Lower lobe of right lung (tissue), 2 donors: ENCODE data around the gene SLC7A1. TPM values are rescaled to one million over a fixed set of nuclear protein-coding genes. Genes with fewer than 3 reads are reported as not detected.
"Not testable (repeated sequence)": the region's sequence is repeated elsewhere in the genome, so short reads cannot be mapped to it uniquely, and the experiment has no call there.

ENCODE experiments used
- ATAC-seq, 2 donors: fragments of 200-7000 bp; cut with Tn5 transposase; one replicate each; pipeline ENCODE4 v1.9.1; 2020 to 2022; ENCODE audit warnings: mild to moderate bottlenecking in 2 of 2, moderate library complexity in 2 of 2
- DNase-seq: peaks from one replicate; pipeline ENCODE4 v3.0.0-alpha.2; 2020
- H3K27ac ChIP-seq: fragments of 200-600 bp; one replicate; pipeline ENCODE4 v1.8.0; 2022
- H3K27me3 ChIP-seq: fragments of 200-600 bp; one replicate; pipeline ENCODE4 v1.8.0; 2022; ENCODE audit warnings: low read depth
- H3K36me3 ChIP-seq: fragments of 200-600 bp; one replicate; pipeline ENCODE4 v1.8.0; 2022; ENCODE audit warnings: mild to moderate bottlenecking
- H3K4me1 ChIP-seq: fragments of 200-600 bp; one replicate; pipeline ENCODE4 v1.8.0; 2022
- H3K4me3 ChIP-seq: fragments of 200-600 bp; one replicate; pipeline ENCODE4 v1.8.0; 2022; ENCODE audit warnings: mild to moderate bottlenecking
- H3K9me3 ChIP-seq: fragments of 200-600 bp; one replicate; pipeline ENCODE4 v1.8.0; 2022
- intact Hi-C: fragments of 100-400 bp; cut with DNase I; formaldehyde crosslinking; loops from one replicate; pipeline ENCODE4 v1.11.0; 2022
- long read RNA-seq: library from polyadenylated mRNA; unstranded; transcript quantifications from one replicate; pipeline ENCODE4 v2.0.0, GENCODE V29; 2021
- total RNA-seq: library from RNA; stranded (reverse); fragmentation: NEBNext Ultra II Directional; extraction: Animal tissue kit (Norgen Biotek cat#: 25700); gene quantifications from one replicate; pipeline ENCODE4 v1.2.1, GENCODE V29; 2021
- TF ChIP-seq, protein P1 (sequence below): fragments of 200-600 bp; IDR thresholded peaks from one replicate; pipeline ENCODE4 v1.8.0; 2022; ENCODE audit warnings: antibody characterized with exemption, mild to moderate bottlenecking
- donor health status: DM: no; HTN: yes; CAD: no; lungs with severe emphysema.

The SLC7A1 gene
- total RNA-seq = 19.2 TPM
- long read RNA-seq, full-length matches to known transcripts = 3 of 41 reads
- long read RNA-seq, partial matches to known transcripts = 2 of 41 reads
- long read RNA-seq, other reads (novel, unspliced or antisense) = 36 of 41 reads

DNA sequence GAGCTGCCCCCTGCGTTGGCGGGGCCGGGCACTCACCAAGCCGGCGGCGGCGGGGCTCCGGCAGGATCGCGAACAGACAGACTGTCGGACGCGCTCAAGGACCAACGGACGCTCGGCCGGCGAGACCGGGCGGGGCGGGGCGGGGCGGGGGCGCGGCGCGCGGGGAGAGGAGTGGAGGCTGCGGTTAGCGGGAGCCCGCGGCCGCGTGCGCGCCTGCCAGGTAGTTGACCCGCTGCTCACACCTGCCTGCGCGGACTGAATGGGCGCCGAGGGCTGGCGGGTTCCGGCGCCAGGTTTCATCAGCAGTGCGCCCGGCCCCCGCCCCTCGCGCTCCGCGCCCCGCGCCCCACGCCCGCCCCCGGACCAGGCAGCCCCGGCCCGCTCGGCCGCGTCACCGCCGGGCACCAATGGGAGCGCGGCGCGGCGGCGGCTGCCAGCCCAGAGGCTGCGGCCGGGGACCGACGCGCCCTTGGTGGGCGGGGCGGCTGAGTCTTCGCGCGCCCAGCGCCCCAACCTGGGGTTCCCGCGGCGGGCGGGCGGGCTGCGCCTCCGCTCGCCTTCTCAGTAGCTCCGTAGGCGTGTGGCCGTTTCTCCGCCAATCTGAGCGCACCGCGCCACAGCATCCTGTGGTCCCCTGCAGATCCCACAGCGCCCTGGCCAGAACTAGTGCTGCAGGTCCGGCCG is at the start of gene SLC7A1:
Gene SLC7A1, minus strand, starts transcription at position 309 of the 684 bp plus-strand sequence. CDS start 59,500 bp downstream, outside the sequence.
- Histone ChIP-seq H3K27me3 (peaks cover 7% of the 10 kb centered on the region), H3K27ac (peak within 1 kb of the TSS; percentile 85), H3K4me3 (peak within 1 kb of the TSS; percentile 68), H3K4me1 (peaks cover 10% of the 10 kb centered on the region), H3K9me3 (no peaks in the 10 kb centered on the region), H3K36me3 (no peaks in the 10 kb centered on the region)
- peak; percentile 86 for DNase-seq
- intact Hi-C loops = no loop called here
- TF ChIP-seq, protein P1, sequence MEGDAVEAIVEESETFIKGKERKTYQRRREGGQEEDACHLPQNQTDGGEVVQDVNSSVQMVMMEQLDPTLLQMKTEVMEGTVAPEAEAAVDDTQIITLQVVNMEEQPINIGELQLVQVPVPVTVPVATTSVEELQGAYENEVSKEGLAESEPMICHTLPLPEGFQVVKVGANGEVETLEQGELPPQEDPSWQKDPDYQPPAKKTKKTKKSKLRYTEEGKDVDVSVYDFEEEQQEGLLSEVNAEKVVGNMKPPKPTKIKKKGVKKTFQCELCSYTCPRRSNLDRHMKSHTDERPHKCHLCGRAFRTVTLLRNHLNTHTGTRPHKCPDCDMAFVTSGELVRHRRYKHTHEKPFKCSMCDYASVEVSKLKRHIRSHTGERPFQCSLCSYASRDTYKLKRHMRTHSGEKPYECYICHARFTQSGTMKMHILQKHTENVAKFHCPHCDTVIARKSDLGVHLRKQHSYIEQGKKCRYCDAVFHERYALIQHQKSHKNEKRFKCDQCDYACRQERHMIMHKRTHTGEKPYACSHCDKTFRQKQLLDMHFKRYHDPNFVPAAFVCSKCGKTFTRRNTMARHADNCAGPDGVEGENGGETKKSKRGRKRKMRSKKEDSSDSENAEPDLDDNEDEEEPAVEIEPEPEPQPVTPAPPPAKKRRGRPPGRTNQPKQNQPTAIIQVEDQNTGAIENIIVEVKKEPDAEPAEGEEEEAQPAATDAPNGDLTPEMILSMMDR = no peak
- peak; percentile 95 for ATAC-seq

DNA sequence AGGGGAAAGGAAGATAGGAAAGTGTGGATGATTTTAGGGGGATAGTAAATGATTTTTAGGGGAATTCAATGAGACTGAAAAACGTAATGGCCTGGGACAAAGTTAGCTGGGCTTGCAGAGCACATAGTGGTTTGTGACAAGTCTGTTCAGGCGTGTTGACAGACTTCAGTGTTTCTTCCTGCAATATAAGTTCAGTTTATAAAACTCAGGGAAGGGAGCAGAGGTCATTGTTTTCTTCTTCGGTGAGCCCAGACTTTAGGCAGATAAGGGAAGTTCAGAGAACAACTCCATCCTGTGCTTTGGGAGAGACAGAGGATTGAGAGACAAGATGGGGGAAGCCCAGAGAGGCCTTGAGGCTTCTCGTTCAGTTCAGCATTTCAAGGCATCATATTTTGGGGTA is 45.2 kb upstream of the SLC7A1 start:
- TF ChIP-seq, protein P1 = no peak
- intact Hi-C loops = no loop called here

DNA sequence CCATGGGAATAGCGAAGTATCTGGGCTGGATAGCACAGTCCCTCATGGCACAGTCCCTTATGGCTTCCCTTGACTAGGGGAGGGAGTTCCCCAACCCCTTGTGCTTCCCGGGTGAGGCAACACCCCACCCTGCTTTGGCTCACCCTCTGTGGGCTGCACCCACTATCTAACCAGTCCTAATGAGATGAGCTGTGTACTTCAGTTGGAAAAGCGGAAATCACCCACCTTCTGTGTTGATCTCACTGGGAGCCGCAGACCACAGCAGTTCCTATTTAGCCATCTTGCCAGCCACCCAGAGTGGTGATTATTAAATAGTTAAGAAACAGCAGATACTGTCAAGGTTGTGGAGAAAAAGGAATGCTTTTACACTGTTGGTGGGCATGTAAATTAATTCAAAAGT is 41.3 kb upstream of the SLC7A1 start:
- H3K27ac ChIP-seq, intact Hi-C loops, H3K27me3 ChIP-seq, DNase-seq, H3K9me3 ChIP-seq, H3K4me1 ChIP-seq, H3K4me3 ChIP-seq, ATAC-seq, H3K36me3 ChIP-seq: not testable (repeated sequence)

More for the DNA sequence above, 45.2 kb upstream of the SLC7A1 start:
- Histone ChIP-seq H3K4me1 (no peaks in the 10 kb centered on the region), H3K4me3 (no peak overlapping the region), H3K27ac (no peak overlapping the region), H3K27me3 (no peaks in the 10 kb centered on the region), H3K36me3 (no peaks in the 10 kb centered on the region), H3K9me3 (no peaks in the 10 kb centered on the region)
- ATAC-seq = no peak
- no peak for DNase-seq

DNA sequence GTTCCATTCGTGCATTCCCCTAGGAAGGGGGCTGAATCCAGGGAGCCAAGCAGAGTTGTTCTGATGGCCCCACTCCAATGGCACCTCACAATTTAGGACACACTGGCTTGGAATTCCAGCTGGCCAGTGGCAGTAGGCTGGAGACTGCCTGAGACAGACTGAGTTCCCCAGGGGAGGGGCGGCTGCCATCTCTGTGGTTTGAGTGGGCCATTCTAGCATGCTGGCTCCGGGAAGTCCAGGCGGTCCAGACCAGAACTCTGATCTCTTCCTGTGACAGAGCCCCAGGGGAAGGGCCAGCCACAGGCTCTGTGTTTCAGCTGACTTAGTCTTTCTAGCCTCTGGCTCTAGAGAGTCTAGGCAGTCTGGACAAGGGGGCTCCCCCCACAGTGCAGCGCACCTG is 29.5 kb upstream of the SLC7A1 start:
- intact Hi-C loops = no loop called here
- Histone ChIP-seq H3K4me1 (no peaks in the 10 kb centered on the region), H3K9me3 (no peaks in the 10 kb centered on the region), H3K27ac (no peak overlapping the region), H3K4me3 (no peak overlapping the region), H3K27me3 (no peaks in the 10 kb centered on the region), H3K36me3 (no peaks in the 10 kb centered on the region)
- DNase-seq = no peak
- TF ChIP-seq, protein P1 = no peak
- ATAC-seq = no peak

DNA sequence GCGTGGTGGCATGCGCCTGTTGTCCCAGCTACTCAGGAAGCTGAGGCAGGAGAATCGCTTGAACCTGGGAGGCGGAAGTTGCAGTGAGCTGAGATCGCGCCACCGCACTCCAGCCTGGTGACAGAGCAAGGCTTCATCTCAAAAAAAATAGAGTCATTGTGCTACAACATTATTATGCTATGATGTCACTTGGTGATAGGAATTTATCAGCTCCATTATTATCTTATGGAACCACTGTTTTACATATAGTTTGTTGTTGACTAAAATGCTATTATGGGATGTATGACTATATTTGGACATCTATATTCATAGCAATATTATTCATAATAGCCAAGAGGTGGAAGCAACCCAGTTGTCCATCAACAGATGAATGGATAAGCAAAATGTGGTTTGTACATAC is 26.4 kb upstream of the SLC7A1 start:
- intact Hi-C loops = no loop called here
- Histone ChIP-seq H3K4me1 (no peaks in the 10 kb centered on the region), H3K27ac (no peak overlapping the region), H3K4me3 (no peak overlapping the region), H3K36me3 (no peaks in the 10 kb centered on the region), H3K27me3 (no peaks in the 10 kb centered on the region), H3K9me3 (no peaks in the 10 kb centered on the region)
- TF ChIP-seq, protein P1 = no peak
- no peak for ATAC-seq
- DNase-seq = no peak

DNA sequence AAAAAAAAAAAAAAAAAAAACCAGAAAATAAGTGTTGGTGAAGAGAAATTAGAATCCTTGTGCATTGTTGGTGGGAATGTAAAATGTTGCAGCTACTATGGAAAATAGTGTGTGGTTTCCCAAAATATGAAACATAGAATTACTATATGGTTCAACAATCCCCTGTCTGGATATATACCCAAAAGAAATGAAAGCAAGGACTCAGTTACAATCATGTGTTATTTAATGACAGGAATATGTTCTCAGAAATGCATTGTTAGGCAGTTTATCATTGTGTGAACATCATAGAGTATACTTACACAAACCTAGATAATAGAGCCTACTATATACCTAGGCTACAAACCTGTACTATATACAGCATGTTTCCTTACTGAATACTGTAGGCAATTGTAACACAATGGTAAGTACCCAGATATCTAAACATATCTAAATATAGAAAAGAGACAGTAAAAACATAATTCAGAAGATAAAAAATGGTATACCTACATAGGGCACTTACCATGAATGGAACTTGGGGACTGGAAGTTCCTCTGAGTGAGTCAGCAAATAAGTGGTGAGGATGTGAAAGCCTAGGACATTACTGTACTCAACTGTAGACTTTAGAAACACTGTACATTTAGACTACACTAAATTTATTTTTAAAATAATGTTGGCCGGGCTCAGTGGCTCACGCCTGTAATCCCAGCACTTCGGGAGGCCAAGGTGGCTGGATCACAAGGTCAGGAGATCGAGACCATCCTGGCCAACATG is 25.7 kb upstream of the SLC7A1 start:
- no peak for ATAC-seq
- no peak for DNase-seq
- H3K4me3 ChIP-seq = no peak overlapping the region
- no peaks in the 10 kb centered on the region for H3K27me3 ChIP-seq
- no peak overlapping the region for H3K27ac ChIP-seq
- no peaks in the 10 kb centered on the region for H3K4me1 ChIP-seq
- no peaks in the 10 kb centered on the region for H3K9me3 ChIP-seq
- intact Hi-C loops = no loop called here
- TF ChIP-seq, protein P1 = no peak
- H3K36me3 ChIP-seq = no peaks in the 10 kb centered on the region
